ENCODE measurements around the gene ARPC1B.
"Not testable (repeated sequence)": the region's sequence is repeated elsewhere in the genome, so short reads cannot be mapped to it uniquely, and the experiment has no call there.

Gene ARPC1B

DNA sequence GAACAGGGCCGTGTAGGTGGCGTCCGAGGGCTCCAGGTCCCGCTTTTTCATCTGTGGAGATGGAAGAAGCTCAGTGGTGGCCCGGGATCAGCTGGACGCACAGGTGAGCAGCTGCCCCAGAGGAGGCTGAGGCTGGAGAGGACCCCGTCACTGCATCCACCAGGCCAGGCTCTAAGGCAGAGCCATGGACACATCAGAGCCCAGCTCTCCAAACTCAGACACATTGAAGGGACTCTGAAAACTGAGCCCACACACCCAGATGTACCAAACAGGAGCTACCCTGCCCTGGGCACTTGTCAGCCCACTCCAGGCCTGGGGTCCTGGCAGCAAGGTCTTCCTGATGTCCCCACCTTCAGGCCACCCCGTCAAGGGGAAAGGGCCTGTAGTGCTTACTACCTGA lies 55.2 kb downstream of the ARPC1B start:
- H3K9me3 ChIP-seq (ENCODE audit: control insufficient read depth in 2 of 2, low read length in 2 of 2), result no peaks in the 10 kb centered on the region
- no peaks in the 10 kb centered on the region for H3K4me1 ChIP-seq (ENCODE audit: control insufficient read depth, insufficient read depth, low read length)
- H3K36me3 ChIP-seq (ENCODE audit: control insufficient read depth in 2 of 2, insufficient read depth in 2 of 2, low read length in 2 of 2), result peaks cover 7 to 37% of the 10 kb centered on the region in 2 donors
- H3K9ac ChIP-seq (ENCODE audit: low read length in 2 of 2), result no peak overlapping the region
- no peaks in the 10 kb centered on the region for H3K27me3 ChIP-seq (ENCODE audit: control insufficient read depth in 1 of 2, insufficient read depth in 2 of 2, low read length in 2 of 2)
- no peak overlapping the region for H3K4me3 ChIP-seq (ENCODE audit: low read length in 2 of 2)
- H3K27ac ChIP-seq (ENCODE audit: low read length), result no peak overlapping the region

DNA sequence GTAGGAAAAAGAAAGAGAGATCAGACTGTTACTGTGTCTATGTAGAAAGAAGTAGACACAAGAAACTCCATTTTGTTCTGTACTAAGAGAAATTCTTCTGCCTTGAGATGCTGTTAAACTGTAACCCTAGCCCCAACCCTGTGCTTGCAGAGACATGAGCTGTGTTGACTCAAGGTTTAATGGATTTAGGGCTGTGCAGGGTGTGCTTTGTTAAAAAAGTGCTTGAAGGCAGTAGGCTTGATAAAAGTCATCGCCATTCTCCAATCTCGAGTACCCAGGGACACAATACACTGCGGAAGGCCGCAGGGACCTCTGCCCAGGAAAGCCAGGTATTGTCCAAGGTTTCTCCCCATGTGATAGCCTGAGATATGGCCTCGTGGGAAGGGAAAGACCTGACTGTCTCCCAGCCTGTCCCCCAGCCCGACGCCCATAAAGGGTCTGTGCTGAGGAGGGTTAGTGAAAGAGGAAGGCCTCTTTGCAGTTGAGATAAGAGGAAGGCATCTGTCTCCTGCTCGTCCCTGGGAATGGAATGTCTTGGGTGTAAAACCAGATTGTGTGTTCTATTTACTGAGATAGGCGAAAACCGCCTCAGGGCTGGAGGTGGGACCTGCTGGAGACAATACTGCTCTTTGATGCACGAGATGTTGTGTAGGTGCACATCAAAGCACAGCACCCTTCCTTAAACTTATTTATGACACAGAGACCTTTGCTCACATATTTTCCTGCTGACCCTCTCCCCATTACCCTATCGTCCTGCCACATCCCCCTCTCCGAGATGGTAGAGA lies 57.4 kb downstream of the ARPC1B start:
- not testable (repeated sequence) for H3K27ac ChIP-seq (ENCODE audit: low read length); H3K9ac ChIP-seq (ENCODE audit: low read length in 2 of 2)
- H3K36me3 ChIP-seq (ENCODE audit: control insufficient read depth in 2 of 2, insufficient read depth in 2 of 2, low read length in 2 of 2), result peaks cover 6 to 32% of the 10 kb centered on the region in 2 donors

DNA sequence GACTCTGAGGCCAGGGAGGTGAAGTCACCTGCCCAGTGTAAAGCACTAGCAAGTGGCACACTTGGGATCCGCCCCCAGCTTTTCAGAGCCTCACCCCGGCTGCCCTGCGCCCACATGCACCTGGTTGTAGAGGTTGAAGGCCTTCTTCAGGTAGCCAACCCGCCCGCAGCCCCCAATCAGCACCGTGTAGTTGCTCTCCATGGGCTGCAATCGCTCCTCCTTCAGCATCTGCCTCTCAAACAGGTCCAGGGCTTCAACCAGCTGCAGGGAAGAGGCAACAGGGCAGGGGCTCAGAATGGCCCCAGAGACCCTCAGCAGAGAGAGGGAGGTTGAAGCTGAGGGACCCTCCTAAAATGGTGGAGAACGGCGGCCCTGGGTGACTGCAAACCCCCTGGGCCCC lies 58.6 kb downstream of the ARPC1B start:
- Histone ChIP-seq H3K4me1 (ENCODE audit: control insufficient read depth, insufficient read depth, low read length) (peaks cover 6% of the 10 kb centered on the region), H3K27me3 (ENCODE audit: control insufficient read depth in 1 of 2, insufficient read depth in 2 of 2, low read length in 2 of 2) (no peaks in the 10 kb centered on the region), H3K9me3 (ENCODE audit: control insufficient read depth in 2 of 2, low read length in 2 of 2) (no peaks in the 10 kb centered on the region), H3K27ac (ENCODE audit: low read length) (no peak overlapping the region), H3K36me3 (ENCODE audit: control insufficient read depth in 2 of 2, insufficient read depth in 2 of 2, low read length in 2 of 2) (peaks cover 6 to 32% of the 10 kb centered on the region in 2 donors), H3K4me3 (ENCODE audit: low read length in 2 of 2) (no peak overlapping the region), H3K9ac (ENCODE audit: low read length in 2 of 2) (no peak overlapping the region)

More for the DNA sequence above, 57.4 kb downstream of the ARPC1B start:
- not testable (repeated sequence) for H3K9me3 ChIP-seq (ENCODE audit: control insufficient read depth in 2 of 2, low read length in 2 of 2); H3K4me1 ChIP-seq (ENCODE audit: control insufficient read depth, insufficient read depth, low read length); H3K27me3 ChIP-seq (ENCODE audit: control insufficient read depth in 1 of 2, insufficient read depth in 2 of 2, low read length in 2 of 2); H3K4me3 ChIP-seq (ENCODE audit: low read length in 2 of 2)

- Histone ChIP-seq H3K9ac (ENCODE audit: low read length in 2 of 2) (peak overlapping the region; percentile 87 to 89), H3K9me3 (ENCODE audit: control insufficient read depth in 2 of 2, low read length in 2 of 2) (no peaks in the 10 kb centered on the region), H3K4me1 (ENCODE audit: control insufficient read depth, insufficient read depth, low read length) (peaks cover 24% of the 10 kb centered on the region)
These were observed 63.5 kb downstream of the ARPC1B start for GRCh38 chr7:99437946-99438572.

GRCh38 chr7:99438573-99439480 lies 64.3 kb downstream of the ARPC1B start, which contains the start of the genes CPSF4 and PTCD1:
CPSF4 (plus strand) TSS chr7:99438943; CDS start chr7:99439083, 140 bp downstream.
PTCD1 (minus strand) TSS chr7:99438798; CDS start chr7:99435242, 3,556 bp downstream.
- H3K9ac ChIP-seq (ENCODE audit: low read length in 2 of 2), result peak within 1 kb of the TSS; percentile 89 to 92
- H3K27ac ChIP-seq (ENCODE audit: low read length), result peak within 1 kb of the TSS; percentile 66
- H3K4me3 ChIP-seq (ENCODE audit: low read length in 2 of 2), result peak within 1 kb of the TSS; percentile 91 to 95
- peaks cover 5% of the 10 kb centered on the region in 2 donors for H3K36me3 ChIP-seq (ENCODE audit: control insufficient read depth in 2 of 2, insufficient read depth in 2 of 2, low read length in 2 of 2)
- H3K4me1 ChIP-seq (ENCODE audit: control insufficient read depth, insufficient read depth, low read length), result peaks cover 24% of the 10 kb centered on the region
- no peaks in the 10 kb centered on the region for H3K27me3 ChIP-seq (ENCODE audit: control insufficient read depth in 1 of 2, insufficient read depth in 2 of 2, low read length in 2 of 2)
- no peaks in the 10 kb centered on the region for H3K9me3 ChIP-seq (ENCODE audit: control insufficient read depth in 2 of 2, low read length in 2 of 2)

More at GRCh38 chr7:99437946-99438572, 63.5 kb downstream of the ARPC1B start:
- peaks cover under 1 to 9% of the 10 kb centered on the region in 2 donors for H3K36me3 ChIP-seq (ENCODE audit: control insufficient read depth in 2 of 2, insufficient read depth in 2 of 2, low read length in 2 of 2)
- H3K27me3 ChIP-seq (ENCODE audit: control insufficient read depth in 1 of 2, insufficient read depth in 2 of 2, low read length in 2 of 2), result no peaks in the 10 kb centered on the region
- H3K4me3 ChIP-seq (ENCODE audit: low read length in 2 of 2), result peak overlapping the region; percentile 91
- H3K27ac ChIP-seq (ENCODE audit: low read length), result peak overlapping the region; percentile 66

GRCh38 chr7:99440195-99440594 lies 65.7 kb downstream of the ARPC1B start:
- peak overlapping the region; percentile 91 to 95 for H3K4me3 ChIP-seq (ENCODE audit: low read length in 2 of 2)
- H3K27me3 ChIP-seq (ENCODE audit: control insufficient read depth in 1 of 2, insufficient read depth in 2 of 2, low read length in 2 of 2), result no peaks in the 10 kb centered on the region
- H3K9me3 ChIP-seq (ENCODE audit: control insufficient read depth in 2 of 2, low read length in 2 of 2), result no peaks in the 10 kb centered on the region
- H3K27ac ChIP-seq (ENCODE audit: low read length), result no peak overlapping the region
- H3K9ac ChIP-seq (ENCODE audit: low read length in 2 of 2), result peak overlapping the region in 1 of 2 donors; percentile 87
- H3K4me1 ChIP-seq (ENCODE audit: control insufficient read depth, insufficient read depth, low read length), result peaks cover 24% of the 10 kb centered on the region
- peaks cover 7 to 9% of the 10 kb centered on the region in 2 donors for H3K36me3 ChIP-seq (ENCODE audit: control insufficient read depth in 2 of 2, insufficient read depth in 2 of 2, low read length in 2 of 2)

Measured in stomach smooth muscle (tissue), 2 donors.